Measurements from ENCODE around the gene GRK5. TPM values are rescaled to one million over a fixed set of nuclear protein-coding genes. Genes with fewer than 3 reads are reported as not detected.

Gene GRK5
- total RNA-seq, 1 experiment from 2014 or later: 4.8 TPM

GRCh38 chr10:119248184-119248583 lies 40.8 kb downstream of the GRK5 start:
- Histone ChIP-seq H3K27ac (no peak overlapping the region), H2AFZ (no peak overlapping the region), H3K79me2 (ENCODE audit: low read depth) (no peaks in the 10 kb centered on the region), H3K9me2 (ENCODE audit: insufficient read depth) (no peaks in the 10 kb centered on the region), H3K4me3 (no peak overlapping the region), H3K36me3 (ENCODE audit: low read depth) (no peaks in the 10 kb centered on the region), H3K4me1 (replicated peaks; ENCODE audit: insufficient read depth) (peaks cover 13% of the 10 kb centered on the region), H3K27me3 (ENCODE audit: insufficient read depth, low read depth) (no peaks in the 10 kb centered on the region), H3K4me2 (no peak overlapping the region), H3F3A (ENCODE audit: insufficient read depth, low read depth) (peaks cover 6% of the 10 kb centered on the region), H4K20me1 (ENCODE audit: insufficient read depth) (no peaks in the 10 kb centered on the region), H3K9me3 (ENCODE audit: insufficient read depth, low read depth) (no peaks in the 10 kb centered on the region)
- TF ChIP-seq, protein P1, sequence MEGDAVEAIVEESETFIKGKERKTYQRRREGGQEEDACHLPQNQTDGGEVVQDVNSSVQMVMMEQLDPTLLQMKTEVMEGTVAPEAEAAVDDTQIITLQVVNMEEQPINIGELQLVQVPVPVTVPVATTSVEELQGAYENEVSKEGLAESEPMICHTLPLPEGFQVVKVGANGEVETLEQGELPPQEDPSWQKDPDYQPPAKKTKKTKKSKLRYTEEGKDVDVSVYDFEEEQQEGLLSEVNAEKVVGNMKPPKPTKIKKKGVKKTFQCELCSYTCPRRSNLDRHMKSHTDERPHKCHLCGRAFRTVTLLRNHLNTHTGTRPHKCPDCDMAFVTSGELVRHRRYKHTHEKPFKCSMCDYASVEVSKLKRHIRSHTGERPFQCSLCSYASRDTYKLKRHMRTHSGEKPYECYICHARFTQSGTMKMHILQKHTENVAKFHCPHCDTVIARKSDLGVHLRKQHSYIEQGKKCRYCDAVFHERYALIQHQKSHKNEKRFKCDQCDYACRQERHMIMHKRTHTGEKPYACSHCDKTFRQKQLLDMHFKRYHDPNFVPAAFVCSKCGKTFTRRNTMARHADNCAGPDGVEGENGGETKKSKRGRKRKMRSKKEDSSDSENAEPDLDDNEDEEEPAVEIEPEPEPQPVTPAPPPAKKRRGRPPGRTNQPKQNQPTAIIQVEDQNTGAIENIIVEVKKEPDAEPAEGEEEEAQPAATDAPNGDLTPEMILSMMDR (conservative IDR thresholded peaks at IDR 0.05): no peak
- no peak for TF ChIP-seq EZH2 (IDR thresholded peaks at IDR 0.05; ENCODE audit: low read depth)
- POLR2A ChIA-PET (ENCODE audit: unreplicated experiment): no interaction called here
- CTCF ChIA-PET: no interaction called here
- intact Hi-C loops (cut with micrococcal nuclease; ENCODE audit: unreplicated experiment): no loop called here
- DNase-seq: no peak
- no TSS peak for BruUV-seq (replicated peaks)

DNA sequence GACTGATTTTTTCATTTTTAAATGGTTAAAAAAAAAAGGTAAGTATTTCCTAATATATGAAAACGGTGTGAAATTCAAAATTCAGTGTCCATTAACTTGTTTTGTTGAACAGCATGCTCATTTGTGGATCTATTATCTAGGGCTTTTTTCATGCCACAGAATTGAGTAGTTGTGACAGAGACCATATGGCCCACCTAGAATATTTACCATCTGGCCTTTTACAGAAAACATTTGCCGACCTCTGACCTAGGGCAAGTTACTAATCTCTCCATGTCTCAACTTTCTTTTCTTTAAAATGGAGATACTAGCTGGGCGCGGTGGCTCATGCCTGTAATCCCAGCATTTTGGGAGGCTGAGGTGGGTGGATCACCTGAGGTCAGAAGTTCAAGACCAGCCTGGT lies 41.3 kb downstream of the GRK5 start:
- peaks cover 17% of the 10 kb centered on the region for H3K4me1 ChIP-seq (replicated peaks; ENCODE audit: insufficient read depth)

DNA sequence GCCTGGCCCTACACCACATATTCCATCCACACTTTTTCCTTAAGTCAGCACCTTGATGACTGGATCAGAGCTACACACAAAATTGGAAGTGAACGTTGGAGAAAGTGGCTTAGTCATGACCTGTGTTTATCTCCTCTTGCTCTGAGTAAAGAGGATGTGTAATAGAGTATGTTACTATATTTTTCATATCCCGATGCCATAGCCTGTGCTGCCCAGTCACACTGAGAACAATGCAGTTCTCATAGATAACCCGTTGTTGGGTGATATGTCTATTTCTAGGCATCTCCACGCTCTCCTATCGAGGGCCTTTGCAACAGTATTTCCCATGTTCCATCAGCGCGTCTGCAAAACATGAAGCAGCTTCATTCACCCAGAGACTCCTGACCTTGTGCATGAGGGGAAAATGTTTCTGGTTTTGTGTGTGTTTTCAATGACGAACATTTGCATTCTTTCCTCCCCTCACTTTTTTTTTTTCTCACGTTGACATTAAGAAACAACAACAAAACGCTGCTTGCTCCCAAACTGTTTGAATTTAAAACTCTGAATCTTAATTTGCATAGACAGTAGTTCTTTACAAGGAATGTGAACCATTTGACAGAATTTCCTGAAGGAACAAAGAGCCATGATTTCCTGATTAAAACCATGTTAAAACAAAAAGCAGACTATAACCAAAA lies 43.4 kb downstream of the GRK5 start:
- ChIA-PET CTCF (no interaction called here), POLR2A (ENCODE audit: unreplicated experiment) (no interaction called here)
- Histone ChIP-seq H3F3A (ENCODE audit: insufficient read depth, low read depth) (peaks cover 30% of the 10 kb centered on the region), H3K27ac (no peak overlapping the region), H3K4me2 (no peak overlapping the region), H3K4me1 (replicated peaks; ENCODE audit: insufficient read depth) (peaks cover 38% of the 10 kb centered on the region), H3K9me3 (ENCODE audit: insufficient read depth, low read depth) (no peaks in the 10 kb centered on the region), H3K36me3 (ENCODE audit: low read depth) (no peaks in the 10 kb centered on the region), H3K9me2 (ENCODE audit: insufficient read depth) (no peaks in the 10 kb centered on the region), H3K79me2 (ENCODE audit: low read depth) (no peaks in the 10 kb centered on the region), H2AFZ (no peak overlapping the region), H3K27me3 (ENCODE audit: insufficient read depth, low read depth) (no peaks in the 10 kb centered on the region), H3K4me3 (no peak overlapping the region), H4K20me1 (ENCODE audit: insufficient read depth) (no peaks in the 10 kb centered on the region)
- intact Hi-C loops (cut with micrococcal nuclease; ENCODE audit: unreplicated experiment): loop anchor here (5.0 kb wide), 1 partner anchor 43 kb away; the partner anchor contains the start of gene GRK5
- DNase-seq: peak in 1 of 2 experiments; percentile 41
- BruUV-seq (replicated peaks): no TSS peak
- TF ChIP-seq, protein P1 (conservative IDR thresholded peaks at IDR 0.05): no peak
- no peak for TF ChIP-seq EZH2 (IDR thresholded peaks at IDR 0.05; ENCODE audit: low read depth)

More for the DNA sequence above, 41.3 kb downstream of the GRK5 start:
- Histone ChIP-seq H2AFZ (no peak overlapping the region), H3K27ac (no peak overlapping the region), H3K9me3 (ENCODE audit: insufficient read depth, low read depth) (no peaks in the 10 kb centered on the region), H3K4me3 (no peak overlapping the region), H3K9me2 (ENCODE audit: insufficient read depth) (no peaks in the 10 kb centered on the region), H3K79me2 (ENCODE audit: low read depth) (no peaks in the 10 kb centered on the region), H3F3A (ENCODE audit: insufficient read depth, low read depth) (peaks cover 11% of the 10 kb centered on the region), H3K27me3 (ENCODE audit: insufficient read depth, low read depth) (no peaks in the 10 kb centered on the region), H3K36me3 (ENCODE audit: low read depth) (no peaks in the 10 kb centered on the region), H3K4me2 (no peak overlapping the region), H4K20me1 (ENCODE audit: insufficient read depth) (no peaks in the 10 kb centered on the region)
- TF ChIP-seq EZH2 (IDR thresholded peaks at IDR 0.05; ENCODE audit: low read depth): no peak
- TF ChIP-seq, protein P1 (conservative IDR thresholded peaks at IDR 0.05): no peak
- ChIA-PET POLR2A (ENCODE audit: unreplicated experiment) (no interaction called here), CTCF (no interaction called here)
- no peak for DNase-seq
- BruUV-seq (replicated peaks): no TSS peak
- intact Hi-C loops (cut with micrococcal nuclease; ENCODE audit: unreplicated experiment): no loop called here

All from PC-9 (cell line).